Smooth muscle cell of the brain vasculature (primary cell): ENCODE results near the gene KANSL1.
A peak's percentile ranks its signal among the peaks of the same experiment; 100 is the strongest.

Experiments used
- DNase-seq: peaks from one replicate; pipeline ENCODE4 v3.0.0-alpha.2; 2012; ENCODE audit warnings: low read depth, low spot score

Gene KANSL1

GRCh38 chr17:46167267-46167666 lies 26.0 kb downstream of the KANSL1 start:
- DNase-seq: no peak

DNA sequence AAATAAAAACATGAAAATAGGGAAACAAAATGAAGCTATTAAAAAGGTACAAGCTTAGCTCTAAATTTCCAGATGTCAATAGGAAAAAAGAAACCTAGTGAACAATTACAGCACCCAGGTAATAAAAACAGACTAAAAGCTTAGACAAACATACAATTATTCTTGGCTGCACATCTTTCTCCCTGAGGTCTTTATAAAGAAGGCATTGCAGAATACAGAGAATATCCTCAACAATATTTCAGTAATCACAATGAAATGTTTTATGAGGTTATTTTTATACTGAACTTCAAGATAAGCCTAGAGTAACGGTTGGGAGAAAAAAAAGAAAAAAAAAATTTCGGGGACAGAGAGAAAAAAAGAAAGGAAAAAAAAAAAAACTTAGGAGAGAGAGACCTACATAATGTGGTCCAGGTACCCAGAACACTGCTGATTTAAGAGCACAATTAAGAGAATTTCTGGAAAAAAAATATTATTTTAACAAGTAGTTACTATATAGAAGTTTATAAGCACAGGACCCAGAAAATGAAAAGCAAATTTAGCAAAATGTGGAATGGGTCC lies 26.5 kb downstream of the KANSL1 start:
- no peak for DNase-seq

DNA sequence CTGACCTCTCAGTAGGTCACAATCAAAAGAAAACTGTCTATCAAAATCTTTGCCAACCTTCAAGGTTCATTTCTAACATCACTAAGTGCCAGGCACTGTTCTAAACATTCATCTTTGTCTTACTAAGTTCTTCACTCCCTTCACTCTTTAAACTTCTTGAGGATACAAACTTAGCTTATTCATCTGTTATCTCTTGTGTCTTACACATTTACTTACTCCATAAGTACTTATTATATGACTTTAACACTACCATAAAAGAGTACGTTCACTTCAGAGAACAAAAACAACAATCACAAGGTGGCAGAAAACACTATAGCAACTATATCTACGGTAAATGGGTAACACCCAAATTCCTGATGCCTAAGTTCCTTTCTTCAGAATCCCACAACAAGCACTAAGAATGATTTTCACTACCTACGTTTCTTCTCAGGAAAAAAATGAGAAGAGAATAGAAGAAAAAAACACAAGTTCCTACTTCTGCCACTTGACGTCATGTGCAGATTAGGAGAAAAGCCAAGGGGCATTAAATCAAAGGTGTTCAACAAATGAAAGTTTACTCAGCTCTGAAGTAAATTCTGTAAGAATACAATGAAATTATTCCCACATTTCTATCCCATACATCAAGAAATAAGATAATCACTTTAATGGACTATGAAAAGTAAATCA lies 29.2 kb downstream of the KANSL1 start:
- DNase-seq: no peak

GRCh38 chr17:46163316-46163715 lies 29.9 kb downstream of the KANSL1 start:
- DNase-seq: no peak

DNA sequence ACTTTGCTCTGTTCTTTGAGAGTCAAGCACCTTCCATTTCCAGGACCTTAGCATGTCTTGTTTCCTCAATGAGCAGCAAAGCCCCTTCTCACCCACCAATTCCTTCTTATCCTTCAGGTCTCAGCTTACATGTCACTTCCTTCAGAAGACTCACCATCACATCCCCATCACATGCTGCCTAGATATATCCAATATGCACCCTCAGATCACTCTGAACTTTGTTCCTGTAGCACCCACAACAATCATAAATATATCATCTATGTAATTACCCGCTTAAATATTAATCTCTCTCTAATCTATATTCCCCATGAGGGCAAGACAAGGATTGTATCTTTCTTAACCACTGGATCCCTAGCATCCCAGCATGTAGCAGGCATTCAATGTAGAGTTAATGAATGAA lies 30.4 kb downstream of the KANSL1 start:
- no peak for DNase-seq

DNA sequence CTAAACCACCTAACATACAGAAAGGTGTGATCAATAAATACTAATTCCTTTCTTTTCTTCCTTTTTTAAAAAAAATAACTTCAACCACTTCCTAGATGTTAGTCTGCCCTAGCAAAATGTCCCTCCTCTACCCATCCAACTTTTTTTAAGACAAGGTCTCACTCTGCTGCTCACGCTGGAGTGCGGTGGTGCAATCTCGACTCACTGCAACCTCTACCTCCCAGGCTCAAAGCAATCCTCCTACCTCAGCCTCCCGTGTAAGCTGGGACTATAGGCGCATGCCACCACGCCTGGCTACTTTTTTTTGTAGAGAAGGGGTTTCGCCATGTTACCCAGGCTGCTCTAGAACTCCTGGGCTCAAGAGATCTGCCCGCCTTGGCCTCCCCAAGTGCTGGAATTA lies 33.1 kb downstream of the KANSL1 start:
- DNase-seq: no peak

DNA sequence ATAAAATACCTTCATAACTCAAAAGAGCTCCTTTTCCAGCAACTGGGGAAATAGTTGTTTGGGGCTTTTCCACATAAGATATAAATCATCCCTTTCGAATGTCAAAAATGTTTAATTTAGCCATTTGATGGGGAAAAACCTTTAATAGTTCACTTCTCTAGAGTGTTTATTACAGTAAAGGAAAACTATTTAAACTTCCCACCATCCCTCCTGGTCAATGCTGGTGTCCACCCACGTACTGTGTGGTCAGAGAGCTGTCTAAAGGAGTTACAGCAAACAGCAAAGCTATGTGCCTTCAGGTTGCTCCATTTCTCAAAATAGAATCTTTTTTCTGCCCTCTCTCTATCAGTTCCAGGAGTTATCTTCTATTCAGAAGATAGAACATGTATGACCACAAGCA lies 33.5 kb downstream of the KANSL1 start:
- DNase-seq: no peak

DNA sequence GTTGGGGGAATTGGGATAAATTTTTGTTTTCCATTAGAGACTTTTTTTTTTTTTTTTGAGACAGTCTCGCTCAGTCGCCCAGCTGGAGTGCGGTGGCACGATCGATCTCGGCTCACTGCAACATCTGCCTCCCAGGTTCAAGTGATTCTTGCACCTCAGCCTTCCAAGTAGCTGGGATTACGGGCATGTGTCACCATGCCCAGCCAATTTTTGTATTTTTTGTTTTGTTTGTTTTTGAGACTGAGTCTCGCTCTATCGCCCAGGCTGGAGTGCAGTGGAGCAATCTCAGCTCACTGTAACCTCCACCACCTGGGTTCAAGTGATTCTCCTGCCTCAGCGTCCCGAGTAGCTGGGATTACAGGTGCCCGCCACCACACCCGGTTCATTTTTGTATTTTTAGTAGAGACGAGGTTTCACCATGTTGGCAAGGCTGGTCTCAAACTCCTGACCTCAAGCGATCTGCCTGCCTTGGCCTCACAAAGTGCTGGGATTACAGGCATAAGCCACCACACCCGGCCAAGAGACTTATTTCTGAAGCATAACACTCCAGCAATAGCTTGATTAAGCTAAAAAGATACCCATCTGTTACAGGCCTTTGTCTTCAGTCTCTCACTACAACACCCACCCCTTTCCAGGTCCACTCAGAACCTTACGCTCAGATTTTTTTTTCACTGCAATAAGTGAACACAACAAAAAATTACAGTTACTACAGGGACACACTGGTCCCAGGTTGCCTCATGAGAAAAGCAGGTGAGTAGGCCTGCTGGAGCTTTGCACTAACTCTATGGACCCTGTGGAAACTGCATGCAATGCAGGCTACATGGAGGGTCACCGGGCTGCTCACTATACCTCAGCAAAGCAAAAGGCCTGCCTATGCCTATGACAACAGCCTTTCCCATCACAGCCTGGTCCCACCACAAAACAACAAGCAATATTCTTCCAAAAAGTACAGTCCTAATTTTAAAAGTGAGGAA lies 34.6 kb downstream of the KANSL1 start:
- DNase-seq: no peak

DNA sequence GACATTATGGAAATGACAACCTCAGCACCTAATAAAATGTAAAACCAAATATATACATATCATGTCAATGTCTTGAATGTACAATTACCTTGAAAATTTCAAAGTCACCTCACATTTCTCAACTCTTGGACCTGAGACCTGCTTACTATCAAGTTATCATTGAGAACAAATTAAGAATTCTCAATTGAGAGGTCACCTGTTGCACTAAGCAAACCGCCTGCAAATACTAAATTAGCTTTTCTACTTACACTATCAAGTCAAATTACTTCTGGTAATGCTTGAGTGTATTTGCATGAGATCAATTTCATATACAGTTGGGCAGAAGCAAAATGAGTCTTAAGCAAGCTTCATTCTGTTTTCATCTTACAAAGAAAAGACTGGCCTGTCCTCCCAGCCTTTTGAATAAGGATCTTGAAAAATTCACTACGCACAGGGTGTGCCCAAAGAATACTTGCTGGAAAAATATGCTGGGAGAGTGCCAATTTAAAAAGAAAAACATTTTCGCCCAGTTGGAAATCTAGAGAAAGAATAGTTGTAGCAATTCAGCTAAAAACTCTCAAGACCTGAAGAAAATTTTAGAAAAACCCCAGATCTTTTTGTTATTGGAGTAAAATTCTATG lies 35.7 kb downstream of the KANSL1 start:
- peak; percentile 76 for DNase-seq

DNA sequence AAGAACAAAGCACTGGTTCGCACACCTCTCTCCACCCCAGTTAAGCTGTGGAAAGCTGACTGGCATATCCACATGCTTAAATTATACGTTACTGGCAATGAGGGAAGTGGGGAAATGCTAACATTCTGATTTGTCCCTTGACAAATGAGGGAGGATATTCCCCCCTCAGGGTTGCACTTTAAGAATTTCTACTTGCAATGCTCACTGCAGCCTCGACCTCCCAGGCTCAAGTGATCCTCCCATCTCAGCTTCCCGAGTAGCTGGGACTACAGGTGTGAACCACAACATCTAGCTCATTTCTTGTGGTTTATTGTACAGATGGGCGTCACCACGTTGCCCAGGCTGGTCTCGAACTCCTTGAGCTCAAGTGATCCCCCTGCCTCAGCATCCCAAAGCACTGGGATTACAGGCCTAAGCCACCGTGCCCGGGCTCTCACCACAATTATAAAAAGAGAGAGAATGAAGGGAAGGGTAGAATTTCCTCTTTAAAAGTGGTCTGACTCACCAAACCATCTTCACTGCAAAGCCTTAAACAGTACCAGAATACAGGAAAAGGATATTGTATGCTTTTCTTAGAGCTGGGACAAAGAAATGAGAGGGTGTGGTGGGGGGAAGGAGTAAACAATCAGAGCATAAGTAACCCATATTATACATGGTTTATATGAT lies 38.9 kb downstream of the KANSL1 start:
- DNase-seq: no peak

GRCh38 chr17:46152423-46152822 lies 40.8 kb downstream of the KANSL1 start:
- DNase-seq: no peak

DNA sequence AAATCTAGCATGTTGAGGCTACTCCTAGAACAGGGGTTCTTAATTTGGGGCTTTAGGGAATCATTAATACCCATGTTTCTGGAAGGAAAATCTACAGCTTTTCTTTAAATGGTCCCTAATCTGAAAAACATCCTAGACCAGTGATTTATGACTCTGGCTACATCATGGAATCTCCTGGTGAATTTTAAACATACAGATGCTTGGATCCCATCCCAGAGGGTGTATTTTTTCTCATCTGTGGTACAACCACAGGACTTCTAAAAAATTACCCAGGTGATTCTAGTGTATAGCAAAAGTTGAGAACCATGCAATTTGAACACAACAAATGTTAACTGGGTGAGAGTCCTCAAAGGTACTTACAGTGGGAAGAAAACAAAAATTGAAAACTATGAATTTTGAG lies 41.5 kb downstream of the KANSL1 start:
- no peak for DNase-seq

- DNase-seq: no peak
These were observed 42.8 kb downstream of the KANSL1 start for GRCh38 chr17:46150216-46150963.

DNA sequence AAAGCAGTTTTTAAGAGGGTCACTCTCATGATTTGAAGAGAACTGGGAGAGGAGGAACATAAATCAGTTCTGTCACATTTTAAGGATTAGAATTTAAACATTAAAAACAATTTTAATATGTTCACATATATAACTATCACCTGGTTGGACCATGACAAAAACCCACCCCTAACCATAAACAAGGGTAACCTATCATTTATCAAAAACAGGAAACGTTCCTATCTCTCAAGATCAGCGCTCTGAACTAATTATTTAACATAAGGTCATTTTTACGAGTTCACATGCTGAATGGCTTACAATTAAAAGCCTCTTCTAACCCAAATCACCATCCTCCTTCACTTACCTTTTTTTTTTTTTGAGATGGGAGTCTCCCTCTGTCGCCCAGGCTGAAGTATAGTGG lies 45.0 kb downstream of the KANSL1 start:
- no peak for DNase-seq

GRCh38 chr17:46147296-46147695 lies 45.9 kb downstream of the KANSL1 start:
- no peak for DNase-seq

- DNase-seq: no peak
These were observed 49.0 kb downstream of the KANSL1 start for GRCh38 chr17:46144246-46144645.

DNA sequence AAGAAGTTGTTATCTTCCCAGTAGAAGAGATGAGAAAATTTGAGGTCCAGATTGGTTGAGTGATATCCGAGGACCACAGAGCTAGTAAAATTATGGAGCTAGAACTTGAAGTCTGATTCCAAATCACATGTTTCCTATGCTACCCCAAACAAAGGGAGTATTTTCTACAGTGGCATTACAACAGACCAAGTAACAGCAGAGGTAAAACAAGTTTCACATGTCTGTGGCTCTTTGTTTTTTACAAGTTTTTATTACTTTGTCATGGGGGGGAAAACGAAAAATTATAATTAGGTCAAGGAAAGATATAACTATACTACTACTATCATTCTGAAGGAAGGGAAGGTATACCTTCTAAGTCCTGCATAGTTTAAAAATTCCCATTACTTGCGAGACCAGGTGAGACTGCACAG lies 49.4 kb downstream of the KANSL1 start:
- DNase-seq: no peak

GRCh38 chr17:46141645-46142044 lies 51.6 kb downstream of the KANSL1 start:
- no peak for DNase-seq

DNA sequence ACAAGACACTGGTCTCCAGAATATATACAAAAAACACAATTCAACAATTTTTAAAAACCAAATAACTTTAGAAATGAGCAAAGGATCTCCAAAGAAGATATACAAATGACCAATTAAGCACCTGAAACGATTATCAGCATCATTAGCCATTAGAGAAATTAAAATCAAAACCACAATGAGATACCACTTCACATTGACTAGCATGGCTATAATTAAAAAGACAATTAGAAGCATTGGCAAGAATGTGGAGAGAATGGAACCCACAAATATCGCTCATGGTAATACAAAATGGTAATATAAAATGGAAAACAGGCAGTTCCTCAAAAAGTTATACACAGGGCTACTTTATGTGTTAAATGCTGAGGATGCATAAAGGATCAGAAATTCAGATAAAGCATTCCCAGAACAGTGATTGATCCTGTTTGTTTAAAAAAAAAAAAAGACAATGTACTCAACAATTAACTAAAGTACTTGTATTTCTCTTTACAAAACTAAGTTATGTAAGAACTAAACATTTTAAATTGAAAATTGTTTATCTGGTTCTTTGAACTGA lies 52.5 kb downstream of the KANSL1 start:
- DNase-seq: no peak

DNA sequence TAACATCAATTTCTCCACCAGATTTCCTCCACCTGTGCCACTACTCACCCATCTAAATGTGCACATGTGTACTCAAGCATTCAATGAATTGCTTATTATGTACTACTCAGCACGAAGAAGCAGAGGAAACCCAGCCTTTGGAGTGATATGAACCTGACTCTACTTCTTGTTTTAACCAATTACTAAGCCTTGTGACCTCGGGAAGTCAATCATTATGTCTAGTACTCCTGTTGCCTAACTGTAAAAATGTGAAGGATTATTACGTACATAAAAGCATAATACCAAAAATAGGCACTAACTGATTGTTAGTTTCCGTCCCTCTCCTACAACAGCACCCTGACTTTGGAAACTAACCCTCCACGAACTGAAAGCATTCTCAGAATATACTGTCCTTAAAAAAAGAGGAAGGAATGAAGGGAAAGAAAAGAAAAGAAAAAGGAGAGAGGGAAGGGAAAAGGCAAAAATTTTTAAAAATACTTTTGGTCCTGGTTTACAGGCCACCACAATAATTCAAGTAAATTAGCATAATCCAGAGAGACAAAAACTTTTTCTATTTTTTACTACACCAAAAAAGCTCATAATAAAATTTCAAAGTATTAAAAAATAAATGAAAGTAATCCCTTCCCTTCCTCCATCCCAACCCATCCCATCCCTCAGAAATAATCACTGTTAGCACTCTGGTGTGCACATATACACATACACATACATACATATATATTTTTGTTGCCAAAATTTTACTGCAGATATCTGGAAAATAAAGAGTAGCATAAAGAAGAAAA lies 53.6 kb downstream of the KANSL1 start:
- no peak for DNase-seq
